ENCODE data around the gene NDST1.

Gene NDST1

GRCh38 chr5:150573216-150573615, 65.3 kb downstream of the NDST1 start:
- in situ Hi-C loops (cut with MboI; ENCODE audit: low pct_unique_long_range_greater_than_20kb, low sequenced_read_pairs, unreplicated experiment) = loop anchor here (25.0 kb wide), 1 partner anchor 239 kb away; no protein-coding TSS in a partner anchor
- DNase-seq (ENCODE audit: low spot score) = no peak
- no peak for TF ChIP-seq CTCF (IDR thresholded peaks at IDR 0.05; ENCODE audit: extremely low read depth, insufficient read depth, missing control alignments)

- no peak for TF ChIP-seq CTCF (IDR thresholded peaks at IDR 0.05; ENCODE audit: extremely low read depth, insufficient read depth, missing control alignments)
- in situ Hi-C loops (cut with MboI; ENCODE audit: low pct_unique_long_range_greater_than_20kb, low sequenced_read_pairs, unreplicated experiment) = loop anchor here (25.0 kb wide), 1 partner anchor 238 kb away; no protein-coding TSS in a partner anchor
- no peak for DNase-seq (ENCODE audit: low spot score)
These were observed 66.2 kb downstream of the NDST1 start for GRCh38 chr5:150573867-150574817.

- in situ Hi-C loops (cut with MboI; ENCODE audit: low pct_unique_long_range_greater_than_20kb, low sequenced_read_pairs, unreplicated experiment) = loop anchor here (25.0 kb wide), 1 partner anchor 237 kb away; no protein-coding TSS in a partner anchor
- no peak for TF ChIP-seq CTCF (IDR thresholded peaks at IDR 0.05; ENCODE audit: extremely low read depth, insufficient read depth, missing control alignments)
- DNase-seq (ENCODE audit: low spot score) = no peak
These were observed 67.1 kb downstream of the NDST1 start for GRCh38 chr5:150574818-150575547.

- no peak for DNase-seq (ENCODE audit: low spot score)
- in situ Hi-C loops (cut with MboI; ENCODE audit: low pct_unique_long_range_greater_than_20kb, low sequenced_read_pairs, unreplicated experiment) = no loop called here
- TF ChIP-seq CTCF (IDR thresholded peaks at IDR 0.05; ENCODE audit: extremely low read depth, insufficient read depth, missing control alignments) = no peak
These were observed 68.0 kb downstream of the NDST1 start for GRCh38 chr5:150575745-150576448.

- no peak for TF ChIP-seq CTCF (IDR thresholded peaks at IDR 0.05; ENCODE audit: extremely low read depth, insufficient read depth, missing control alignments)
- no peak for DNase-seq (ENCODE audit: low spot score)
- in situ Hi-C loops (cut with MboI; ENCODE audit: low pct_unique_long_range_greater_than_20kb, low sequenced_read_pairs, unreplicated experiment) = no loop called here
These were observed 68.6 kb downstream of the NDST1 start for GRCh38 chr5:150576449-150576949.

Data from GM13977 (cell line).